Brain microvascular endothelial cell (primary cell): Measurements from ENCODE around the gene ABCC1.
"Not testable (repeated sequence)": the region's sequence is repeated elsewhere in the genome, so short reads cannot be mapped to it uniquely, and the experiment has no call there.

Experiments used
- DNase-seq: peaks from one replicate; pipeline ENCODE4 v3.0.0-alpha.2; 2020
- H3K27ac ChIP-seq: fragments of 250-450 bp; sonication (Bioruptor Pico); 2 replicates; pipeline ENCODE4 v1.5.1; 2020; ENCODE audit warnings: mild to moderate bottlenecking, moderate library complexity
- H3K27me3 ChIP-seq: fragments of 250-450 bp; sonication (Bioruptor Pico); replicated peaks from 2 replicates; pipeline ENCODE4 v1.5.1; 2020; ENCODE audit warnings: mild to moderate bottlenecking
- H3K36me3 ChIP-seq: fragments of 250-450 bp; sonication (Bioruptor Pico); replicated peaks from 2 replicates; pipeline ENCODE4 v1.5.1; 2020; ENCODE audit warnings: mild to moderate bottlenecking
- H3K4me3 ChIP-seq: 2 replicates; pipeline ENCODE4 v1.5.1; 2011; ENCODE audit warnings: low read depth, mild to moderate bottlenecking, control low read depth, low read length, moderate library complexity
- in situ Hi-C: cut with HindIII; loops from 2 replicates; pipeline ENCODE4 v1.10.0; 2017; ENCODE audit warnings: low sequenced_read_pairs, low pct_ligation_motif_present
- TF ChIP-seq, protein P1 (sequence below): IDR thresholded peaks from 2 replicates; pipeline ENCODE4 v1.5.1; 2011; ENCODE audit warnings: low read depth, mild to moderate bottlenecking, moderate library complexity, low read length, control low read depth, inconsistent platforms; ENCODE audit errors: missing control alignments

The ABCC1 gene

DNA sequence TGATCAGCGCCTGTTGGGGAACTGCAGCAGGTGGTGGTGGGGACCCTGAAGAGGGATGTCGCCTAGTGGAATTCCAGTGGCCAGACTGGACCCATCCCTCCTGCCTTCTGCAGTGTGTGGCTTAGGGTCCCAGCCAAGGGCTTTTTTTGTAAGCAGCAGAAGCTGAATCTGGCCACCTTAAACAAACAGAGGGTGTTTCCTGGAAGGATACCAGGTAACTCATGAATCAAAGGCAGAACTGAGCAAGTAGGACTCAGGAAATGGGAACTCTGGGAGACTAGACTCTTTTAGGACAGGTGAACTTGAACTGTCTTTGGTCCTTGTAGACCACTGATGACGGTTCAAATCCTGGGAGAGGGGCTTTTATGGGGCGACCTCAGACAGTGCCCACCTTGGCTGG, 149.9 kb downstream of the ABCC1 start:
- in situ Hi-C loops: no loop called here
- H3K36me3 ChIP-seq: peaks cover 24% of the 10 kb centered on the region
- H3K4me3 ChIP-seq: no peak overlapping the region

DNA sequence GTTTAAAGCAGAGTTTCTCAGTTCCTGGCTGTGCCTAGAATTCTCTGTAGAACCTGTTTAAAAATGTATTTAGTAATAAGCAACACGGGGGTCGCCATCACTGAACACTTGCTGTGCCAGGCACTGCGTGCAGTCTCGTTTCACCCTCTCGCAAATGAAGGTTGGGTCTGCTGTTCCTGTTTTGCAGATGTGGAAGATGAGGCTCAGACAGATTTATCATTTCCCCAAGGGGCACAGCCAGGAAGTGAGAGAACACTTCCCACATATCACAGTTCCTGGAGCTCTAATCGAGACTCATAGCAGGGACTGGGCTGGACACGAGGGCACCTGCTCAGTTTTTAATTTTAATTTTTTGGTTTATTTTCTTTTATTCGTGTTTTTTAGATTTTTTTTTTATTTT, 151.2 kb downstream of the ABCC1 start:
- in situ Hi-C loops: no loop called here
- Histone ChIP-seq H3K4me3 (no peak overlapping the region), H3K36me3 (peaks cover 26% of the 10 kb centered on the region), H3K27me3 (no peaks in the 10 kb centered on the region), H3K27ac (no peak overlapping the region)
- TF ChIP-seq, protein P1, sequence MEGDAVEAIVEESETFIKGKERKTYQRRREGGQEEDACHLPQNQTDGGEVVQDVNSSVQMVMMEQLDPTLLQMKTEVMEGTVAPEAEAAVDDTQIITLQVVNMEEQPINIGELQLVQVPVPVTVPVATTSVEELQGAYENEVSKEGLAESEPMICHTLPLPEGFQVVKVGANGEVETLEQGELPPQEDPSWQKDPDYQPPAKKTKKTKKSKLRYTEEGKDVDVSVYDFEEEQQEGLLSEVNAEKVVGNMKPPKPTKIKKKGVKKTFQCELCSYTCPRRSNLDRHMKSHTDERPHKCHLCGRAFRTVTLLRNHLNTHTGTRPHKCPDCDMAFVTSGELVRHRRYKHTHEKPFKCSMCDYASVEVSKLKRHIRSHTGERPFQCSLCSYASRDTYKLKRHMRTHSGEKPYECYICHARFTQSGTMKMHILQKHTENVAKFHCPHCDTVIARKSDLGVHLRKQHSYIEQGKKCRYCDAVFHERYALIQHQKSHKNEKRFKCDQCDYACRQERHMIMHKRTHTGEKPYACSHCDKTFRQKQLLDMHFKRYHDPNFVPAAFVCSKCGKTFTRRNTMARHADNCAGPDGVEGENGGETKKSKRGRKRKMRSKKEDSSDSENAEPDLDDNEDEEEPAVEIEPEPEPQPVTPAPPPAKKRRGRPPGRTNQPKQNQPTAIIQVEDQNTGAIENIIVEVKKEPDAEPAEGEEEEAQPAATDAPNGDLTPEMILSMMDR: no peak
- DNase-seq: no peak

More for the DNA sequence above, 149.9 kb downstream of the ABCC1 start:
- H3K27me3 ChIP-seq: no peaks in the 10 kb centered on the region
- H3K27ac ChIP-seq: no peak overlapping the region
- no peak for DNase-seq
- TF ChIP-seq, protein P1: no peak

- TF ChIP-seq, protein P1: no peak
- Histone ChIP-seq H3K4me3 (no peak overlapping the region), H3K27ac (no peak overlapping the region), H3K36me3 (peaks cover 29% of the 10 kb centered on the region), H3K27me3 (no peaks in the 10 kb centered on the region)
- no peak for DNase-seq
- in situ Hi-C loops: no loop called here
Measured at GRCh38 chr16:16101585-16101984, 152.2 kb downstream of the ABCC1 start.

DNA sequence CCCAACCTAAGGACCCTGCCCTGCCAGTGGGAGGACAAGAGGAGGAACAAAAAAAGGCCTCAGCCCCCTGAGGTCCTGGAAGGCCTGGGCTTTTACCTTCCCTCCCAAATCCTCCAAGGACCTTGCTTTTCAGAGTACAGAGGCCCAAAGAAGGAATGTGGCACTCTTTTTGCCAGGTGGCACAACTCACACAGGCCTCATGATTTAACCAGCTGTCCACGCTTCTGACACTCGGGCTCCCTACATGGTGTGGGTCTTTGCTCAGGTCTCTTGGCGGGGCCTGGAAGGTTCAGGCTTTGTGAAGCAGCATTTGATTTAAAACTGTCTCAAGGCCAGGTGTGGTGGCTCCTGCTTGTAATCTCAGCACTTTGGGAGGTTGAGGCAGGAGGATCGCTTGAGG, 153.3 kb downstream of the ABCC1 start:
- in situ Hi-C loops: no loop called here
- no peak overlapping the region for H3K27ac ChIP-seq
- TF ChIP-seq, protein P1: no peak
- no peak overlapping the region for H3K4me3 ChIP-seq
- peaks cover 35% of the 10 kb centered on the region for H3K36me3 ChIP-seq
- no peaks in the 10 kb centered on the region for H3K27me3 ChIP-seq
- DNase-seq: no peak

DNA sequence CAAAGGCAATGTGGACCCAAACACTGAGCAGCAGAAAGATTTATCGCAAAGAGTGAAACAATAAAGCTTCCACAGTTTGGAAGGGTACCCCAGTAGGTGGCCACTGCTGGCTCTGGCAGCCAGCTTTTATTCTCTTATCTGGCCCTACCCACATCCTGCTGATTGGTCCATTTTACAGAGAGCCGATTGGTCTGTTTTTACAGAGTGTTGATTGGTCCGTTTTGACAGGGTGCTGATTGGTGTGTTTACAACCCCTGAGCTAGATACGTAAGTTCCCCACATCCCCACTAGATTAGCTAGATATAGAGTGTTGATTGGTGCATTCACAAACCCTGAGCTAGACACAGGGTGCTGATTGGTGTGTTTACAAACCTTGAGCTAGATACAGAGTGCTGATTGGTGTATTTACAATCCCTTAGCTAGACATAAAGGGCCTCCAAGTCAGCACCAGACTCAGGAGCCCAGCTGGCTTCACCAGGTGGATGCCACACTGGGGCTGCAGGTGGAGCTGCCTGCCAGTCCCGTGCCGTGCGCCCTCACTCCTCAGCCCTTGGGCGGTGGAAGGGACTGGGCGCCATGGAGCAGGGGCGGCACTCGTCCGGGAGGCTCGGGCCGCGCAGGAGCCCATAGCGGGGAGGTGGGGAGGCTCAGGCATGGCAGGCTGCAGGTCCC, 154.9 kb downstream of the ABCC1 start:
- peaks cover 34% of the 10 kb centered on the region for H3K36me3 ChIP-seq
- H3K27ac ChIP-seq, in situ Hi-C loops, H3K27me3 ChIP-seq, H3K4me3 ChIP-seq, DNase-seq: not testable (repeated sequence)

- H3K36me3 ChIP-seq: peaks cover 37% of the 10 kb centered on the region
- H3K4me3 ChIP-seq, DNase-seq, H3K27ac ChIP-seq, H3K27me3 ChIP-seq, in situ Hi-C loops: not testable (repeated sequence)
Measured at GRCh38 chr16:16104804-16105141, 155.4 kb downstream of the ABCC1 start.

- no peak overlapping the region for H3K27ac ChIP-seq
- H3K4me3 ChIP-seq: no peak overlapping the region
- peaks cover 40% of the 10 kb centered on the region for H3K36me3 ChIP-seq
- no peaks in the 10 kb centered on the region for H3K27me3 ChIP-seq
- TF ChIP-seq, protein P1: no peak
- DNase-seq: no peak
- in situ Hi-C loops: no loop called here
Measured at GRCh38 chr16:16105646-16106045, 156.2 kb downstream of the ABCC1 start.
